DND-41 (cell line): ENCODE results near the gene SP140.

Experiments
- EZH2 ChIP-seq: IDR thresholded peaks from 3 replicates; pipeline ENCODE4 v1.6.1; 2012; ENCODE audit warnings: borderline replicate concordance, low read depth, mild to moderate bottlenecking, moderate library complexity, low read length, inconsistent platforms; ENCODE audit not compliant: severe bottlenecking
- TF ChIP-seq, protein P1 (sequence below): IDR thresholded peaks from 2 replicates; pipeline ENCODE4 v1.5.1; 2012; ENCODE audit warnings: borderline replicate concordance, low read length, moderate library complexity, mild to moderate bottlenecking; ENCODE audit not compliant: poor library complexity, severe bottlenecking; ENCODE audit errors: extremely low read depth

- TF ChIP-seq, protein P1, sequence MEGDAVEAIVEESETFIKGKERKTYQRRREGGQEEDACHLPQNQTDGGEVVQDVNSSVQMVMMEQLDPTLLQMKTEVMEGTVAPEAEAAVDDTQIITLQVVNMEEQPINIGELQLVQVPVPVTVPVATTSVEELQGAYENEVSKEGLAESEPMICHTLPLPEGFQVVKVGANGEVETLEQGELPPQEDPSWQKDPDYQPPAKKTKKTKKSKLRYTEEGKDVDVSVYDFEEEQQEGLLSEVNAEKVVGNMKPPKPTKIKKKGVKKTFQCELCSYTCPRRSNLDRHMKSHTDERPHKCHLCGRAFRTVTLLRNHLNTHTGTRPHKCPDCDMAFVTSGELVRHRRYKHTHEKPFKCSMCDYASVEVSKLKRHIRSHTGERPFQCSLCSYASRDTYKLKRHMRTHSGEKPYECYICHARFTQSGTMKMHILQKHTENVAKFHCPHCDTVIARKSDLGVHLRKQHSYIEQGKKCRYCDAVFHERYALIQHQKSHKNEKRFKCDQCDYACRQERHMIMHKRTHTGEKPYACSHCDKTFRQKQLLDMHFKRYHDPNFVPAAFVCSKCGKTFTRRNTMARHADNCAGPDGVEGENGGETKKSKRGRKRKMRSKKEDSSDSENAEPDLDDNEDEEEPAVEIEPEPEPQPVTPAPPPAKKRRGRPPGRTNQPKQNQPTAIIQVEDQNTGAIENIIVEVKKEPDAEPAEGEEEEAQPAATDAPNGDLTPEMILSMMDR, result no peak
- no peak for TF ChIP-seq EZH2
Observed at GRCh38 chr2:230234122-230234722, 8.7 kb downstream of the SP140 start.
